Effector memory CD4-positive, alpha-beta T cell (primary cell): ENCODE results near the gene TMEM72.

Source experiments
- DNase-seq, 3 donors: peaks; one replicate each; pipeline ENCODE4 v3.0.0-alpha.2; 2020
- H3K27ac ChIP-seq: 2 replicates; pipeline ENCODE4 v1.7.0; 2013; ENCODE audit warnings: mild to moderate bottlenecking, low read length, moderate library complexity; ENCODE audit not compliant: insufficient read depth, poor library complexity, severe bottlenecking
- H3K27me3 ChIP-seq: replicated peaks from 2 replicates; pipeline ENCODE4 v1.7.0; 2013; ENCODE audit warnings: mild to moderate bottlenecking, low read length; ENCODE audit not compliant: insufficient read depth, control insufficient read depth, poor library complexity, severe bottlenecking
- H3K36me3 ChIP-seq: 2 replicates; pipeline ENCODE4 v1.7.0; 2013; ENCODE audit warnings: mild to moderate bottlenecking, low read length, moderate library complexity; ENCODE audit not compliant: control insufficient read depth, insufficient read depth
- H3K4me1 ChIP-seq: 2 replicates; pipeline ENCODE4 v1.7.0; 2013; ENCODE audit warnings: low read length, mild to moderate bottlenecking; ENCODE audit not compliant: control insufficient read depth, insufficient read depth, poor library complexity, severe bottlenecking
- H3K4me3 ChIP-seq: 2 replicates; pipeline ENCODE4 v1.7.0; 2013; ENCODE audit warnings: low read length, low read depth, mild to moderate bottlenecking; ENCODE audit not compliant: insufficient read depth, poor library complexity, severe bottlenecking
- H3K9me3 ChIP-seq: 2 replicates; pipeline ENCODE4 v1.7.0; 2013; ENCODE audit warnings: mild to moderate bottlenecking, low read length, moderate library complexity; ENCODE audit not compliant: control insufficient read depth

The TMEM72 gene

GRCh38 chr10:44980309-44981171 lies 69.4 kb downstream of the TMEM72 start:
- H3K4me1 ChIP-seq: no peaks in the 10 kb centered on the region
- H3K27ac ChIP-seq: no peak overlapping the region

DNA sequence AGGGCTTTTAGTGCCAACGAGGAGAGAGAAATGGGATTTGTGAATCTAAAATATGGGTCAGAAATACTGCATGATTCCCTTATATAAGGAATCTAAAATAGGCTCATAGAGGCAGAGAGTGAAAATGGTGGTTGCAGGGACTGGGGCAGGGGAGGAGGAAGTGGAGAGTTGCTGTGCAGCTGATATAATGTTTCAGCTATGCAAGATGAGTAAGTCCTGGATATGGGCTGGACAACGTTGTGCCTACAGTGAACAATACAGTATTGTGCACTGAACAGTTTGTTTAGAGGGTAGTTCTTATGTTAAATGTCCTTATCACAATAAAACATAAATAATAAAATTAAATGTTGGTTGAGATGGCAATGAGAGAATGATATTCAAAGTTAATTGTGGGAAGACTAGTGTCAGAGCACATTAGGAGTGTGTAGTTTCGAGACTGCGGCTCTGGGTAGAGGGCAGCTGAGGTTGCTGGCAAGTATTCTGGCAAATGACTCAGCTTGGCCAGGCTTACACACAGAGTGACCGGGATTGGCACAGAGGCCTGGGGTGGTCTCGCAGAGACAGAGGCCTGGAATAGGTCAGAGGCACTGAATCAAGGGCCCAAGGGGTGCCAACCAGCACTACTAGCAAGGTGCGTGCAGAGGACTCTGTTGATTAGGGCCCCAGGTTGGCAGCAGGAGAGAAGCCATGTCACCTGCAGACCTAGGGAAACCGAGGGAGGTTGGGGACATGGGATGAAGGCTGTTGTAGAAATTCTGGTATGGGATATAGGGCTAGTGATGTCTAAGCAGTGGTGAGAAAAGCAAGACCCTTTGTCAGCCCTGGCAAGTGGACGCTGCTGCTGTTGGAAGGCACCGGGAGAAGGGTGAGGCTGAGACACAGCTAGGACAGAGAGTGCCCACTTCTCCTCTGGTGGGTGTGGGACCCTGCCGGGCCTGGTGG lies 70.3 kb downstream of the TMEM72 start:
- Histone ChIP-seq H3K4me3 (no peak overlapping the region), H3K27ac (no peak overlapping the region), H3K27me3 (no peaks in the 10 kb centered on the region), H3K4me1 (no peaks in the 10 kb centered on the region), H3K9me3 (no peaks in the 10 kb centered on the region), H3K36me3 (no peaks in the 10 kb centered on the region)
- no peak for DNase-seq

More at GRCh38 chr10:44980309-44981171, 69.4 kb downstream of the TMEM72 start:
- Histone ChIP-seq H3K27me3 (no peaks in the 10 kb centered on the region), H3K4me3 (no peak overlapping the region), H3K36me3 (no peaks in the 10 kb centered on the region), H3K9me3 (no peaks in the 10 kb centered on the region)
- no peak for DNase-seq

- no peaks in the 10 kb centered on the region for H3K36me3 ChIP-seq
- no peaks in the 10 kb centered on the region for H3K9me3 ChIP-seq
- no peaks in the 10 kb centered on the region for H3K4me1 ChIP-seq
- no peak overlapping the region for H3K4me3 ChIP-seq
- H3K27ac ChIP-seq: no peak overlapping the region
- H3K27me3 ChIP-seq: no peaks in the 10 kb centered on the region
- DNase-seq: no peak
Observed at GRCh38 chr10:44982114-44982460, 71.0 kb downstream of the TMEM72 start.

- H3K36me3 ChIP-seq: no peaks in the 10 kb centered on the region
- DNase-seq: no peak
- no peak overlapping the region for H3K4me3 ChIP-seq
- H3K4me1 ChIP-seq: no peaks in the 10 kb centered on the region
- H3K9me3 ChIP-seq: no peaks in the 10 kb centered on the region
- H3K27me3 ChIP-seq: no peaks in the 10 kb centered on the region
- H3K27ac ChIP-seq: no peak overlapping the region
Observed at GRCh38 chr10:44982496-44982895, 71.4 kb downstream of the TMEM72 start.

GRCh38 chr10:44983066-44983894 lies 72.1 kb downstream of the TMEM72 start:
- no peaks in the 10 kb centered on the region for H3K4me1 ChIP-seq
- H3K27ac ChIP-seq: no peak overlapping the region

GRCh38 chr10:44983895-44984278 lies 72.8 kb downstream of the TMEM72 start:
- H3K27ac ChIP-seq: no peak overlapping the region
- no peaks in the 10 kb centered on the region for H3K36me3 ChIP-seq
- no peaks in the 10 kb centered on the region for H3K9me3 ChIP-seq
- DNase-seq: no peak
- no peak overlapping the region for H3K4me3 ChIP-seq
- H3K4me1 ChIP-seq: no peaks in the 10 kb centered on the region
- no peaks in the 10 kb centered on the region for H3K27me3 ChIP-seq

More at GRCh38 chr10:44983066-44983894, 72.1 kb downstream of the TMEM72 start:
- no peak overlapping the region for H3K4me3 ChIP-seq
- no peak for DNase-seq
- no peaks in the 10 kb centered on the region for H3K9me3 ChIP-seq
- H3K27me3 ChIP-seq: no peaks in the 10 kb centered on the region
- no peaks in the 10 kb centered on the region for H3K36me3 ChIP-seq

- no peak overlapping the region for H3K4me3 ChIP-seq
- no peaks in the 10 kb centered on the region for H3K27me3 ChIP-seq
- H3K4me1 ChIP-seq: no peaks in the 10 kb centered on the region
- H3K27ac ChIP-seq: no peak overlapping the region
- H3K9me3 ChIP-seq: no peaks in the 10 kb centered on the region
- H3K36me3 ChIP-seq: no peaks in the 10 kb centered on the region
- DNase-seq: no peak
Observed at GRCh38 chr10:44984671-44985101, 73.5 kb downstream of the TMEM72 start.

GRCh38 chr10:44985175-44985681 lies 74.1 kb downstream of the TMEM72 start:
- no peaks in the 10 kb centered on the region for H3K4me1 ChIP-seq
- H3K27ac ChIP-seq: no peak overlapping the region
- H3K9me3 ChIP-seq: no peaks in the 10 kb centered on the region
- H3K27me3 ChIP-seq: no peaks in the 10 kb centered on the region
- DNase-seq: no peak
- no peaks in the 10 kb centered on the region for H3K36me3 ChIP-seq
- H3K4me3 ChIP-seq: no peak overlapping the region

DNA sequence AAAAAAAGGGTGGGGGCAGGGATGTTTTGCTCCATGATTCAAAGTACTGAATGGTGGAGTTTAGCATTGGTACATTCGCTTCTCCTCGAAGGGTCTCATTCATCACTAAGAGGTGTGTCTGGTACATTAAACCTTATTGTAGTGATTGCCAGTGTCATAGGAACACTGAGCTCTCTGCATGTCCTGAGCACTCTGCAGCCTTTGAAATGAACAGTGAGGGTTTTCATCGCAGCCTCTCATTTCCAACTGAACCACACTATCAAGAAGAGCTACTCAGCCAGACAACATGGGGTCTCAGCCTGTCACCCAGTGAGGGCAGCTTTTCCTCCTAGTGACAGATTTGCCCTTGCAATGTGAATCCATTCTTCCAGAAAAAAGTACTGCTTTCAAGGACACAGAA lies 75.0 kb downstream of the TMEM72 start:
- no peak overlapping the region for H3K27ac ChIP-seq
- H3K9me3 ChIP-seq: no peaks in the 10 kb centered on the region
- no peaks in the 10 kb centered on the region for H3K27me3 ChIP-seq
- no peak for DNase-seq
- no peaks in the 10 kb centered on the region for H3K36me3 ChIP-seq
- H3K4me3 ChIP-seq: no peak overlapping the region
- H3K4me1 ChIP-seq: no peaks in the 10 kb centered on the region
